NAMALWA (cell line): ENCODE data around the gene WDR83.

Experiments
- DNase-seq: peaks from one replicate; pipeline ENCODE4 v3.0.0-alpha.2; 2015; ENCODE audit warnings: low spot score

WDR83 gene

GRCh38 chr19:12715929-12716328 is 49.3 kb downstream of the WDR83 start:
- DNase-seq = no peak

- no peak for DNase-seq
Measured at GRCh38 chr19:12720296-12720695, 53.7 kb downstream of the WDR83 start.

- DNase-seq = no peak
Measured at GRCh38 chr19:12720851-12721655, 54.4 kb downstream of the WDR83 start.

GRCh38 chr19:12721656-12722565 is 55.3 kb downstream of the WDR83 start:
- peak; percentile 63 for DNase-seq

GRCh38 chr19:12722566-12723380 is 56.2 kb downstream of the WDR83 start:
- DNase-seq = peak; percentile 98

GRCh38 chr19:12723381-12723640 is 56.7 kb downstream of the WDR83 start:
- no peak for DNase-seq

- DNase-seq = peak; percentile 91
Measured at GRCh38 chr19:12723641-12724426, 57.2 kb downstream of the WDR83 start, which contains the start of gene TNPO2. Gene TNPO2, minus strand, starts transcription at chr19:12723932. Its CDS starts 2,955 bp downstream, at chr19:12720977.
